CD4-positive, CD25-positive, alpha-beta regulatory T cell (primary cell): ENCODE results near the gene SLC7A5. TPM values are rescaled to one million over a fixed set of nuclear protein-coding genes. Genes with fewer than 3 reads are reported as not detected.

Experiments used
- ATAC-seq, 2 donors: fragments of 150-1000 bp; cut with Tn5 transposase; one replicate each; pipeline ENCODE4 v1.10.0; 2021; ENCODE audit warnings: low read depth in 2 of 2, moderate number of reproducible peaks in 2 of 2, moderate library complexity in 1 of 2
- DNase-seq, 3 donors: peaks; one replicate each; pipeline versions ENCODE4 v3.0.0 to v3.0.0-alpha.2; 2012 to 2022; ENCODE audit warnings: mixed read lengths in 1 of 3
- H3K27ac ChIP-seq: one replicate; pipeline ENCODE4 v1.7.0; 2013; ENCODE audit warnings: mild to moderate bottlenecking, low read length; ENCODE audit not compliant: insufficient read depth, poor library complexity, severe bottlenecking
- H3K27me3 ChIP-seq: one replicate; pipeline ENCODE4 v1.7.0; 2013; ENCODE audit warnings: low read length; ENCODE audit not compliant: control insufficient read depth, insufficient read depth
- H3K36me3 ChIP-seq: one replicate; pipeline ENCODE4 v1.7.0; 2013; ENCODE audit warnings: mild to moderate bottlenecking, low read length, moderate library complexity; ENCODE audit not compliant: control insufficient read depth, insufficient read depth
- H3K4me1 ChIP-seq: 2 replicates; pipeline ENCODE4 v1.7.0; 2013; ENCODE audit warnings: mild to moderate bottlenecking, low read length; ENCODE audit not compliant: insufficient read depth, control insufficient read depth, poor library complexity, severe bottlenecking
- H3K4me3 ChIP-seq: one replicate; pipeline ENCODE4 v1.7.0; 2013; ENCODE audit warnings: low read depth, mild to moderate bottlenecking, low read length, moderate library complexity
- H3K9me3 ChIP-seq, 2 experiments: 1 replicate in 1 of 2; 2 replicates in 1 of 2; pipeline ENCODE4 v1.7.0; 2013; ENCODE audit warnings: low read length in 2 of 2, mild to moderate bottlenecking in 1 of 2, moderate library complexity in 1 of 2; ENCODE audit not compliant: control insufficient read depth in 2 of 2
- H3K27ac Mint-ChIP-seq, 3 donors: one replicate each; pipeline ENCODE4 v1.8.0; 2020 to 2022; ENCODE audit warnings: mild to moderate bottlenecking in 3 of 3, mixed read lengths in 3 of 3, moderate library complexity in 2 of 3
- H3K27me3 Mint-ChIP-seq: one replicate; pipeline ENCODE4 v1.8.0; 2022; ENCODE audit warnings: mild to moderate bottlenecking, mixed read lengths
- H3K36me3 Mint-ChIP-seq: one replicate; pipeline ENCODE4 v1.8.0; 2020; ENCODE audit warnings: mixed read lengths
- H3K4me1 Mint-ChIP-seq, 4 donors: one replicate each; pipeline ENCODE4 v1.8.0; 2020 to 2022; ENCODE audit warnings: mixed read lengths in 4 of 4, mild to moderate bottlenecking in 1 of 4
- H3K4me3 Mint-ChIP-seq, 4 donors: one replicate each; pipeline ENCODE4 v1.8.0; 2020 to 2022; ENCODE audit warnings: mild to moderate bottlenecking in 4 of 4, mixed read lengths in 4 of 4, moderate library complexity in 3 of 4
- H3K9me3 Mint-ChIP-seq, 7 donors: one replicate each; pipeline ENCODE4 v1.8.0; 2020 to 2022; ENCODE audit warnings: mixed read lengths in 7 of 7, mild to moderate bottlenecking in 3 of 7, moderate library complexity in 2 of 7
- polyA plus RNA-seq, 4 donors: library from polyadenylated mRNA; unstranded; fragments of 300-500 nt; fragmentation: Illumina TruSeq; gene quantifications; one replicate each; pipeline ENCODE4 v1.2.3, GENCODE V29; 2021
- total RNA-seq: library from RNA; stranded (reverse); gene quantifications from one replicate; pipeline ENCODE4 v1.2.3, GENCODE V29; 2022

The SLC7A5 gene
- total and polyA plus RNA-seq, 5 donors from 2014 or later, result 10.3 to 111 (median 12.3) TPM

DNA sequence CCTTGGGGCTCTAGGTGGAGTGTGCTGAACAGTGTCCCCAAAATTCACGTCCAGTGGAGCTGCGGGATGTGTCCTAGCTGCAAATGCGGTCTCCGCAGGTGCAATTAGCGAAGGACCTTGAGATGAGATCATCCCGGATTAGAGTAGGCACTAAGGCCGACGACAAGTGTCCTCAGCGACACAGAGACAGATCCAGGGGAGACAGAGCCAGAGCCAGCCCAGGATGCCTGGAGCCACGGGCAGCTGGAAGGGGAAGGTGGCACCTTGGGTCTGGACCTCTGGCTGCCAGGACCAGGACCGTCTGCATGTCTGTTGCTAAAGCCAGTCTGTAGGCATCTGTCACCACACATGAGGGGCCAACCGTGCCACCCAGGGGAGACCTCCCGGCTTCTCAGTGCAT is 24.5 kb downstream of the SLC7A5 start:
- Mint-ChIP-seq H3K4me1 (peaks cover 0 to 14% (median 5%) of the 10 kb centered on the region in 4 donors), H3K36me3 (no peaks in the 10 kb centered on the region), H3K27ac (peak overlapping the region in 1 of 3 donors; percentile 77), H3K4me3 (no peak overlapping the region), H3K9me3 (no peaks in the 10 kb centered on the region), H3K27me3 (no peaks in the 10 kb centered on the region)
- Histone ChIP-seq H3K4me3 (no peak overlapping the region), H3K36me3 (peaks cover 14% of the 10 kb centered on the region), H3K27ac (no peak overlapping the region), H3K4me1 (peaks cover under 1% of the 10 kb centered on the region), H3K9me3 (no peaks in the 10 kb centered on the region), H3K27me3 (no peaks in the 10 kb centered on the region)
- ATAC-seq (no peak), DNase-seq (no peak)

DNA sequence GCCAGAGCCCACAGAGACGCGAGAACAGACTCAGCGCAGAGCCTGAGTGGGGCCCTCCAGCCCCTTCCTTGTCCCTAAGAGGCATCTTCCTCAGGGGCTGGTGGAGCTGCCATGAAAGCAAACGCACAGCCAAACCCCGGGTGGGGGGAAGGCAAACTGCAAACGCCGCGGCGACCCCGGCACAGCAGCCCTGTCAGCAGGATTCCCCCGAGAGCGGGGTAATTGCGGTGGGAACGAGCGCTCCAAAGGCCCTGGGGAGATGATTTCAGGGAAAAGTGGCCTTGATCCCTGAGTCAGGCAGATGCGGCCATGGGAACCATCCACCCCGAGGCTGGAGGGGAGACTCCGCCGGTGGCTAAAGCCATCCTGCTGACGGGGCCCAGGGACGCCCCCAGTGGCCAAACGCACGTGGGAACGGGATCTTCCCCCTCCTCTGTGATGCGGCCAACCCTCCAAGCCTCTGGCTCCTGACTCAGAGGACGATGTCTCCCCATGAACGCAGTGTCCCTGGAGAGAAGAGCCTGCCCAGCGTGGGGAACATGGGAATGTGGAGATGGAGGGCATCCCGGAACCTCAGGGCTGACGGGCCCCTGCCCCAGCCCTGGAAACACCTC is 25.1 kb downstream of the SLC7A5 start:
- Mint-ChIP-seq H3K27me3 (no peaks in the 10 kb centered on the region), H3K36me3 (no peaks in the 10 kb centered on the region), H3K4me3 (no peak overlapping the region), H3K4me1 (peaks cover 0 to 13% (median 4%) of the 10 kb centered on the region in 4 donors), H3K9me3 (no peaks in the 10 kb centered on the region), H3K27ac (peak overlapping the region in 2 of 3 donors; percentile 43 to 92)
- Histone ChIP-seq H3K9me3 (no peaks in the 10 kb centered on the region), H3K4me3 (no peak overlapping the region), H3K36me3 (peaks cover 19% of the 10 kb centered on the region), H3K4me1 (no peaks in the 10 kb centered on the region), H3K27ac (no peak overlapping the region), H3K27me3 (no peaks in the 10 kb centered on the region)
- DNase-seq (no peak), ATAC-seq (no peak)

- no peak overlapping the region for H3K27ac ChIP-seq
- DNase-seq, result no peak
- no peaks in the 10 kb centered on the region for H3K36me3 Mint-ChIP-seq
- no peaks in the 10 kb centered on the region for H3K9me3 ChIP-seq
- no peaks in the 10 kb centered on the region for H3K4me1 ChIP-seq
- no peaks in the 10 kb centered on the region for H3K27me3 Mint-ChIP-seq
- H3K9me3 Mint-ChIP-seq, result no peaks in the 10 kb centered on the region
- H3K4me1 Mint-ChIP-seq, result peaks cover 0 to 13% (median 4%) of the 10 kb centered on the region in 4 donors
- H3K36me3 ChIP-seq, result peaks cover 24% of the 10 kb centered on the region
- H3K27me3 ChIP-seq, result no peaks in the 10 kb centered on the region
- peak overlapping the region in 1 of 3 donors; percentile 92 for H3K27ac Mint-ChIP-seq
- no peak overlapping the region for H3K4me3 ChIP-seq
- H3K4me3 Mint-ChIP-seq, result no peak overlapping the region
- ATAC-seq, result no peak
These were observed 25.6 kb downstream of the SLC7A5 start for GRCh38 chr16:87843678-87844105.

DNA sequence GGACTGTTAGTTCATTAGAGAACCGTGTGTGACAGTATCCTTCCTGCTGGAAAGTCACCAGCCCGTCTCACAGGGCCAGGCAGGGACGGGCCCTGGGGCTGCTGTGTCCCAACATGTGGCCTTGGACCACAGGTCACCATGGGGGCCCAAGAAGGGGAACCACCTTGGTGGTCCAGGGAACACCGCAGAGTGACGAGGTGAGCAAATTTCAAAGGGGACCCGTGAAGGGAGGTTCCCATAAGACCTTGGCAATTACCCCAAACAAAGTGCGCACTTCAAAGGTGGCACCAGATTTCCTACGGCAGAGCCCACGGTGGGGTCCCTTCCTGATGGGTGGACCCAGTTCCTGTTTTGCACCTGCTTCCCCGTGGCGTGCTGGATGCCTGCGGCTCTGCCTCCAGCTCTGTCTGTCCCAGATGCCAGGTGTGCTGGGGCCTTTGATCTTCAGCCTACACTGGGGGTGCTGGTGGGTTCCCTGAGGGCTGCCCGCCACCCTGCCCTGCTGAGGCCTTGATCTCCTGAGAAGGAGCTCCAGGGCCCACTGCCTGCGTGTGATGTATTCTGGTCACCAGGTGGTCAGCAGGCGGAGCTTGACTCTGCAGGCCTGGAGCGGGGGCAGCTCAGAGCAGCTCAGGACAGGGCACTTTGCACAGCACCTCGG is 27.0 kb downstream of the SLC7A5 start:
- DNase-seq, result peak in 2 of 3 donors; percentile 32 to 63
- Mint-ChIP-seq H3K27me3 (no peaks in the 10 kb centered on the region), H3K27ac (peak overlapping the region; percentile 58 to 92 (median 72)), H3K9me3 (no peaks in the 10 kb centered on the region), H3K4me1 (peaks cover 0 to 13% (median 4%) of the 10 kb centered on the region in 4 donors), H3K36me3 (peaks cover under 1% of the 10 kb centered on the region), H3K4me3 (peak overlapping the region in 1 of 4 donors; percentile 53)
- no peaks in the 10 kb centered on the region for H3K9me3 ChIP-seq
- ATAC-seq, result peak in 1 of 2 donors; percentile 19
- H3K27ac ChIP-seq, result no peak overlapping the region
- H3K36me3 ChIP-seq, result peaks cover 34% of the 10 kb centered on the region
- H3K4me1 ChIP-seq, result no peaks in the 10 kb centered on the region
- no peak overlapping the region for H3K4me3 ChIP-seq
- H3K27me3 ChIP-seq, result no peaks in the 10 kb centered on the region

DNA sequence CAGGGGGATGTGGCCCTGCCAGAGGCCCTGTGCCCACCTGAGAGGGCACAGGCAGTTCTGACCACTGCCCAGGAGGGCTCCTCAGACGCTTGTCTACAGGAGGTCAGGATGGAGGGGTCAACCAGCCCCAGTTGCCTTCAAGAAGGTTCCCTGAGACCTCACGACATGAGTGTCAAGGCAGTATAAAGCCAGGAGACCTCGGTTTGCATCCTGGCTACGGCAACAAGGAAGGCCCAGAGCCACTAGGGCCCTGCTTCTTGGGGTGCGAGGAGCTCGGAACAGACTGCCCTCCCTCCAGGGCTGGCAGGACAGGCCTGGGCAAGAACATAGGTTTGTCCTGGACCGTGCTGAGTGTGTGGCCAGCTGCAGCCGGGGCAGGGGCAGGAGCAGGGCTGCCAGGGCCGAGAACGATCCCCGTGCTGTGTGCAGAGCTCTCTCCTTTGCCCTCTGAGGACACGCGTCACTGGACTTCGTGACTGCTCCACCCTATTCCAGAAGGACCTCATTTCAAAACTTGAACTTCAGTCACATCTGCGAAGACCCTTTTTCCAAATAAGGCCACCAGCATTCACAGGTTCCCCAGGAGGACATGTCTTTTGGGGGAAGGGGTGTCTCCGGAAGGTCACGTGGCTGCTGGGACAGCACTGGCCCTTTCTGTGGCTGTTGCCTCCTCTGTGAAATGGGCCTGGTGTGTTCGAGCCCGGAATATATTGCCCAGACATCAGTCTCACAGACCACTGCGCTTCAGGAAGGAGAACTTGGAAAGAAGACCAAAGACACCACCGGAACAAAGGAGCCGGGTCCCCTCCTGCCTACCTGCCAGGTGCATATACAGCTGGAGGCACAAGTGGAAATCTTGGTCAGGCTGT is 27.7 kb downstream of the SLC7A5 start:
- Histone ChIP-seq H3K36me3 (peaks cover 41% of the 10 kb centered on the region), H3K4me3 (no peak overlapping the region), H3K4me1 (no peaks in the 10 kb centered on the region), H3K27ac (no peak overlapping the region), H3K27me3 (no peaks in the 10 kb centered on the region), H3K9me3 (no peaks in the 10 kb centered on the region)
- Mint-ChIP-seq H3K27ac (peak overlapping the region in 1 of 3 donors; percentile 92), H3K36me3 (peaks cover 4% of the 10 kb centered on the region), H3K4me1 (peaks cover 0 to 13% (median 4%) of the 10 kb centered on the region in 4 donors), H3K9me3 (no peaks in the 10 kb centered on the region), H3K4me3 (peak overlapping the region in 1 of 4 donors; percentile 53), H3K27me3 (no peaks in the 10 kb centered on the region)
- ATAC-seq, result no peak
- DNase-seq, result no peak

DNA sequence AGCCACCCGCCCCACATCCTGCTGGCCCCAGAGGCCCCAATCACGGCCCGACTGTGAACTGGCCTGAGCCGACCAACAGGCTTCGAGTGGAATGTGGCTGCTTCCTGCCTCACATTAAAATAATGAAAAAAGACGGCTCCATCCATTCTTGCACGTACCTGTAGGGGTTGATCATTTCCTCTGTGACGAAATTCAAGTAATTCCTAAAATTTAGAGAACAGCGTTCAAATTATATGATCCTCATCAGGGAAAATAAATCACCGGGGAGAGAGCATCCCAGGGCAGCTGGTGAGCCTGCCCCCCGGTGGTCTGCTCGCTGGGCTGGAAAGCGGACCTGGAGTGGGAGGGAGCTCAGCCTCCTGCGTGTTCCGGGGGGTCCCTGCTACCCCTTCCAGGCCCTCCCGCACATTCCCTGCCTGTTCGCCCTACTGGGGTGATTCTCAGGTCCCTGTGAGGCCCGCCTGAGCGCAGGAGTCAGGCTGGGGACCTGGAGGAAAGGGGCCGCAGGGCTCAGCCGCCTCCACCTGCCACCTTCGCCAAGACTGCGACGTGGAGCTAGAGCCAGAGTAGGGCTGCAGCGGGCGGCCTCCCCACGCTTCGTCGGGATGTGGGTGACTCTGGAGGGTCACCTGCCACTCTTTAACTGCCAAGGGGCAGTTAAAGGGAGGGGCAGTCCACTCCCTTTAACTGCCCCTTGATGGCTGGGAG is 28.9 kb downstream of the SLC7A5 start:
- no peak overlapping the region for H3K4me3 Mint-ChIP-seq
- H3K36me3 Mint-ChIP-seq, result peaks cover 7% of the 10 kb centered on the region
- ATAC-seq, result no peak
- H3K4me1 ChIP-seq, result no peaks in the 10 kb centered on the region
- H3K27ac ChIP-seq, result no peak overlapping the region
- no peaks in the 10 kb centered on the region for H3K9me3 Mint-ChIP-seq
- H3K36me3 ChIP-seq, result peaks cover 48% of the 10 kb centered on the region
- peak overlapping the region in 1 of 3 donors; percentile 92 for H3K27ac Mint-ChIP-seq
- H3K27me3 ChIP-seq, result no peaks in the 10 kb centered on the region
- H3K9me3 ChIP-seq, result no peaks in the 10 kb centered on the region
- DNase-seq, result no peak
- no peaks in the 10 kb centered on the region for H3K27me3 Mint-ChIP-seq
- no peak overlapping the region for H3K4me3 ChIP-seq
- peaks cover 0 to 13% (median 4%) of the 10 kb centered on the region in 4 donors for H3K4me1 Mint-ChIP-seq

- Histone ChIP-seq H3K36me3 (peaks cover 53% of the 10 kb centered on the region), H3K27me3 (no peaks in the 10 kb centered on the region), H3K4me1 (no peaks in the 10 kb centered on the region), H3K27ac (no peak overlapping the region), H3K4me3 (no peak overlapping the region), H3K9me3 (no peaks in the 10 kb centered on the region)
- Mint-ChIP-seq H3K27ac (peak overlapping the region in 1 of 3 donors; percentile 29), H3K4me3 (no peak overlapping the region), H3K27me3 (no peaks in the 10 kb centered on the region), H3K36me3 (peaks cover 7% of the 10 kb centered on the region), H3K9me3 (no peaks in the 10 kb centered on the region), H3K4me1 (peaks cover 0 to 11% (median 4%) of the 10 kb centered on the region in 4 donors)
- ATAC-seq, result no peak
- DNase-seq, result no peak
These were observed 29.6 kb downstream of the SLC7A5 start for GRCh38 chr16:87839542-87840270.
